ENCODE results near the gene FAM227A. TPM values are rescaled to one million over a fixed set of nuclear protein-coding genes. Genes with fewer than 3 reads are reported as not detected.

The FAM227A gene
- total and polyA plus RNA-seq, 2 of the 8 experiments (the other 6 are each of a cell fraction or from before 2014, with no cell fraction given): 2.1 to 3.9 TPM

DNA sequence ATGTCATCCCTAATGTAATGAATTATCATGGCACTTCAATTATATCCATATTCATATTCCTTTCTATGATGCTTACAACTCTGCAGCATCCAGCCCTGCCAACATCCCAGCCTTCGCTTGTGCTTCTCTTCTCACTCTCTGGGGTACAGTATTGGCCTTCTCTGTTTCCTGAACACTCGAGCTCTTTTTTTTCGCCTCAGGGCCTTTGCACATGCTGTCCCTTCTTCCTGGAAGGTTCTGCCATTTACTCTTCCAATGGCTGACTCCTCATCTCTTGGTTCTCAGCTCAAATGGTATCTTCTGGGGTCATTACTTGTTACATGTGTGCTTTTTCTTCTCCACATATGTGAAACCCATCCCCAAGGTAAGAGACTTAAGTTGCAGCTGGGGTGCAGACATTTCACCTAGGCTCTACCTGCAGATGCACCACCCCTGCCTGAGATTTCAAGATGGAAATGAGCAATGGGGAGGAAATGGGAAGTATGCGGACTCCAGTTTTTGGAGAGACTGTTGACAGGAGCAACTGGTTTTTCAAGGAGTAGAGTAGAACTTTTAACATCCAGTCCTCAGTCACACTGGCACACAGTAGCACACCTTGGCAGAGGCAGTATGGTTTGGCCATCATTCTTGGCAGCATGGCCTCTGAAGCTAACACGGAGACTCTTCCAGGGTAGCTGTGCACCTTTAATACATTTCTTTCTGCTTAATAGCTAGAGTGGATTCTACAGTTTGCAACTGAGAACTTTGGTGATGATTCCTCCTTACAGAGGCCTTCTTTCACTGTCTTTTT lies 43.8 kb downstream of the FAM227A start:
- H3K79me2 ChIP-seq (ENCODE audit: control insufficient read depth in 1 of 2, insufficient read depth in 2 of 2, low read length in 2 of 2): no peaks in the 10 kb centered on the region
- no peak overlapping the region for H3K27ac ChIP-seq (ENCODE audit: low read depth, low read length)
- H3K36me3 ChIP-seq (ENCODE audit: control insufficient read depth in 2 of 4, insufficient read depth in 4 of 4, low read length in 3 of 4): peaks cover 0 to 8% (median under 1%) of the 10 kb centered on the region in 4 experiments; a peak in 2 of 8 replicates
- TF ChIP-seq NANOG (IDR thresholded peaks at IDR 0.05; ENCODE audit: insufficient read depth, low read depth, low read length, poor library complexity, severe bottlenecking): no peak
- no peaks in the 10 kb centered on the region; the same call in 1 of the 2 replicates for H3K23me2 ChIP-seq (ENCODE audit: low read depth, low read length)
- no peak overlapping the region for H2BK15ac ChIP-seq (ENCODE audit: low read length)
- H3K4me1 ChIP-seq (replicated peaks in 1 of 4; ENCODE audit: control insufficient read depth in 3 of 4, insufficient read depth in 4 of 4, low read length in 3 of 4): no peaks in the 10 kb centered on the region
- no peak overlapping the region for H3K4me2 ChIP-seq (ENCODE audit: insufficient read depth in 1 of 2, low read depth in 2 of 2, low read length in 2 of 2)
- no peak overlapping the region for H2BK5ac ChIP-seq (ENCODE audit: low read depth, low read length)
- H3K4ac ChIP-seq (replicated peaks; ENCODE audit: insufficient read length, low read depth, low read length): no peak overlapping the region
- no peak overlapping the region for H2AK5ac ChIP-seq (ENCODE audit: low read depth, low read length)
- H3K4me3 ChIP-seq (ENCODE audit: extremely low read depth in 1 of 4, insufficient read depth in 2 of 4, low read depth in 3 of 4, low read length in 4 of 4): no peak overlapping the region
- POLR2A ChIA-PET (ENCODE audit: partially characterized antibody): interaction anchor here (0.6 kb wide), 1 partner anchor 94 kb away, joined by 3 read pairs; the partner anchor contains the start of gene GTPBP1
- no peak overlapping the region for H4K91ac ChIP-seq (replicated peaks; ENCODE audit: insufficient read length, low read length)
- H2AFZ ChIP-seq (ENCODE audit: low read length): no peak overlapping the region
- no peak overlapping the region for H2BK20ac ChIP-seq (ENCODE audit: low read length)
- no peak overlapping the region for H3K14ac ChIP-seq (ENCODE audit: insufficient read length)
- no peak for DNase-seq (ENCODE audit: low read depth in 1 of 2, low spot score in 2 of 2)
- H3K27me3 ChIP-seq (replicated peaks in 1 of 4; ENCODE audit: control insufficient read depth in 3 of 4, extremely low read depth in 1 of 4, insufficient read depth in 3 of 4, low read length in 3 of 4): no peaks in the 10 kb centered on the region
- no peak for FAIRE-seq
- H3K9ac ChIP-seq (replicated peaks in 1 of 4; ENCODE audit: extremely low read depth in 1 of 4, low read depth in 3 of 4, low read length in 3 of 4): no peak overlapping the region
- no peaks in the 10 kb centered on the region for H3K9me3 ChIP-seq (ENCODE audit: insufficient read depth in 2 of 2, low read depth in 1 of 2, low read length in 1 of 2)
- H3K18ac ChIP-seq (ENCODE audit: extremely low read depth, low read length): no peak overlapping the region
- H4K8ac ChIP-seq (ENCODE audit: extremely low read depth, insufficient read depth, low read length): no peak overlapping the region
- no peak overlapping the region for H2BK120ac ChIP-seq (replicated peaks; ENCODE audit: low read depth, low read length)
- CTCF ChIA-PET (ENCODE audit: partially characterized antibody): no interaction called here
- peaks cover 0 to 1% of the 10 kb centered on the region in 2 experiments for H4K20me1 ChIP-seq (replicated peaks in 1 of 2; ENCODE audit: control insufficient read depth in 1 of 2, insufficient read depth in 2 of 2, low read length in 2 of 2)
- H4K5ac ChIP-seq (ENCODE audit: insufficient read length, low read depth, low read length): no peak overlapping the region
- H3K79me1 ChIP-seq (ENCODE audit: low read depth, low read length): no peaks in the 10 kb centered on the region
- 90% methylated on average over 5 of the region's 5 CpGs; no CpG with 5 or more reads in 1 of the 2 experiments for WGBS, 2 experiments (ENCODE audit: extremely low coverage in 1 of 2, insufficient coverage in 1 of 2, insufficient read length in 1 of 2, insufficient replicate concordance in 2 of 2, low coverage in 1 of 2, low lambda C conversion rate in 2 of 2, missing lambda C conversion rate in 1 of 2)
- no peak overlapping the region for H2BK12ac ChIP-seq (ENCODE audit: low read depth, low read length)
- no peak overlapping the region for H3K23ac ChIP-seq (ENCODE audit: insufficient read length)
- no peak overlapping the region for H3K56ac ChIP-seq (replicated peaks; ENCODE audit: insufficient read length, low read depth, low read length)
